ENCODE results near the gene CHP1.
"Not testable (repeated sequence)": the region's sequence is repeated elsewhere in the genome, so short reads cannot be mapped to it uniquely, and the experiment has no call there.

The CHP1 gene

GRCh38 chr15:41279535-41280283 lies 48.6 kb downstream of the CHP1 start:
- no peak for TF ChIP-seq CTCF (conservative IDR thresholded peaks at IDR 0.05)

GRCh38 chr15:41281236-41281635 lies 50.2 kb downstream of the CHP1 start:
- no peak for TF ChIP-seq CTCF (conservative IDR thresholded peaks at IDR 0.05)
- H3K27ac ChIP-seq = no peak overlapping the region

More at GRCh38 chr15:41279535-41280283, 48.6 kb downstream of the CHP1 start:
- H3K27ac ChIP-seq = no peak overlapping the region

- H3K27ac ChIP-seq = not testable (repeated sequence)
These were observed 51.4 kb downstream of the CHP1 start for GRCh38 chr15:41282436-41282835.

GRCh38 chr15:41282980-41283652 lies 52.0 kb downstream of the CHP1 start:
- peak overlapping the region; percentile 89 for H3K27ac ChIP-seq

GRCh38 chr15:41283653-41284426 lies 52.8 kb downstream of the CHP1 start:
- no peak for TF ChIP-seq CTCF (conservative IDR thresholded peaks at IDR 0.05)

GRCh38 chr15:41284427-41285177 lies 53.5 kb downstream of the CHP1 start:
- no peak for TF ChIP-seq CTCF (conservative IDR thresholded peaks at IDR 0.05)
- H3K27ac ChIP-seq = peak overlapping the region; percentile 89

More at GRCh38 chr15:41283653-41284426, 52.8 kb downstream of the CHP1 start:
- H3K27ac ChIP-seq = peak overlapping the region; percentile 89

GRCh38 chr15:41285285-41285684 lies 54.2 kb downstream of the CHP1 start:
- no peak for TF ChIP-seq CTCF (conservative IDR thresholded peaks at IDR 0.05)
- H3K27ac ChIP-seq = peak overlapping the region; percentile 89

All from VCaP (cell line).